ENCODE data around the gene OXT. TPM values are rescaled to one million over a fixed set of nuclear protein-coding genes. Genes with fewer than 3 reads are reported as not detected.

Gene OXT
- total and polyA plus RNA-seq, 2 donors (not counting 3 experiments of a cell fraction or from before 2014, with no cell fraction given): not detected

DNA sequence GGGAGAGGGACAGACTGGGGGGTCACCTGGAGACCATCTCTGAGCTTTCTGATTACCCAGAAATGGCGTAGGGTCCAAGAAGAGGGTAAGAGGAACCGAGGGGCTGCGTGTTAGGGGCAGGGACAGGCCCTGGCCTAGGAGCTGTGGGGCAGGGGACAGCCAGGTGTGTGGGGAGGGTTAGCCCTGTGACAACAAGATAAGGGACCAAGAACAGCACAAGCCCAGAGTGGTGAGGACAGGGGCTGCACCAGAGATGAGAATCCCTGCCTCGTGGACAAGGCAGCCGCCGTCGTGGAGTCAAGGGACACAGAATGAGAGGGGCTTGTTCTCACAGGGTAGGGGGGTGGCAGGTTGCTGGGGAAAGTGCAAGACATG lies 13.6 kb downstream of the OXT start:
- intact Hi-C loops (cut with micrococcal nuclease) (no loop called here), dilution Hi-C loops (cut with MboI; ENCODE audit: extremely low pct_ligation_motif_present, low sequenced_read_pairs) (no loop called here)
- ChIA-PET POLR2A (no interaction called here), CTCF (no interaction called here)
- TF ChIP-seq MYC (IDR thresholded peaks at IDR 0.05; ENCODE audit: low read depth, low read length) (no peak), FOS (IDR thresholded peaks at IDR 0.05; ENCODE audit: borderline replicate concordance, insufficient read depth, low read length) (no peak), EZH2 (IDR thresholded peaks at IDR 0.05; ENCODE audit: borderline replicate concordance, low read depth, low read length, severe bottlenecking) (no peak), GATA2 (IDR thresholded peaks at IDR 0.05; ENCODE audit: insufficient read depth, insufficient read length, low read depth, low read length) (no peak), POLR2AphosphoS5 (IDR thresholded peaks at IDR 0.05; ENCODE audit: insufficient read depth, low read depth, low read length) (no peak), POLR2A (IDR thresholded peaks at IDR 0.05; ENCODE audit: low read depth, low read length) (no peak), JUN (IDR thresholded peaks at IDR 0.05; ENCODE audit: borderline replicate concordance, insufficient read depth, insufficient read length, low read depth) (no peak)
- TF ChIP-seq, protein P1, sequence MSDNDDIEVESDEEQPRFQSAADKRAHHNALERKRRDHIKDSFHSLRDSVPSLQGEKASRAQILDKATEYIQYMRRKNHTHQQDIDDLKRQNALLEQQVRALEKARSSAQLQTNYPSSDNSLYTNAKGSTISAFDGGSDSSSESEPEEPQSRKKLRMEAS (IDR thresholded peaks at IDR 0.05; ENCODE audit: insufficient read depth, insufficient read length): no peak
- TF ChIP-seq, protein P2, sequence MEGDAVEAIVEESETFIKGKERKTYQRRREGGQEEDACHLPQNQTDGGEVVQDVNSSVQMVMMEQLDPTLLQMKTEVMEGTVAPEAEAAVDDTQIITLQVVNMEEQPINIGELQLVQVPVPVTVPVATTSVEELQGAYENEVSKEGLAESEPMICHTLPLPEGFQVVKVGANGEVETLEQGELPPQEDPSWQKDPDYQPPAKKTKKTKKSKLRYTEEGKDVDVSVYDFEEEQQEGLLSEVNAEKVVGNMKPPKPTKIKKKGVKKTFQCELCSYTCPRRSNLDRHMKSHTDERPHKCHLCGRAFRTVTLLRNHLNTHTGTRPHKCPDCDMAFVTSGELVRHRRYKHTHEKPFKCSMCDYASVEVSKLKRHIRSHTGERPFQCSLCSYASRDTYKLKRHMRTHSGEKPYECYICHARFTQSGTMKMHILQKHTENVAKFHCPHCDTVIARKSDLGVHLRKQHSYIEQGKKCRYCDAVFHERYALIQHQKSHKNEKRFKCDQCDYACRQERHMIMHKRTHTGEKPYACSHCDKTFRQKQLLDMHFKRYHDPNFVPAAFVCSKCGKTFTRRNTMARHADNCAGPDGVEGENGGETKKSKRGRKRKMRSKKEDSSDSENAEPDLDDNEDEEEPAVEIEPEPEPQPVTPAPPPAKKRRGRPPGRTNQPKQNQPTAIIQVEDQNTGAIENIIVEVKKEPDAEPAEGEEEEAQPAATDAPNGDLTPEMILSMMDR (IDR thresholded peaks at IDR 0.05; ENCODE audit: extremely low read depth in 1 of 2, insufficient read depth in 1 of 2, low read depth in 1 of 2, low read length in 2 of 2): no peak
- Histone ChIP-seq H3K9me3 (replicated peaks; ENCODE audit: control insufficient read depth, insufficient read depth, low read length) (no peaks in the 10 kb centered on the region), H3K27me3 (ENCODE audit: control insufficient read depth in 2 of 2, insufficient read depth in 2 of 2, low read length in 2 of 2) (peaks cover 28 to 34% of the 10 kb centered on the region in 2 experiments), H3K36me3 (ENCODE audit: control insufficient read depth in 2 of 2, extremely low read depth in 1 of 2, insufficient read depth in 2 of 2, low read length in 2 of 2) (no peaks in the 10 kb centered on the region), H4K20me1 (replicated peaks; ENCODE audit: control insufficient read depth, extremely low read depth, insufficient read depth, low read length) (no peaks in the 10 kb centered on the region), H3K4me2 (ENCODE audit: insufficient read depth, low read length) (no peak overlapping the region), H3K9ac (replicated peaks; ENCODE audit: extremely low read depth, insufficient read depth, low read length) (no peak overlapping the region), H3K27ac (ENCODE audit: insufficient read depth, low read depth, low read length) (no peak overlapping the region), H3K9me1 (replicated peaks; ENCODE audit: control insufficient read depth, extremely low read depth, insufficient read depth, low read length) (no peaks in the 10 kb centered on the region), H3K4me1 (ENCODE audit: control insufficient read depth, extremely low read depth, insufficient read depth, low read length) (peaks cover 2% of the 10 kb centered on the region), H3K4me3 (replicated peaks in 1 of 3; ENCODE audit: insufficient read depth in 1 of 3, low read depth in 1 of 3, low read length in 3 of 3) (no peak overlapping the region), H2AFZ (ENCODE audit: low read depth, low read length) (no peak overlapping the region), H3K79me2 (ENCODE audit: control insufficient read depth, insufficient read depth, low read length) (no peaks in the 10 kb centered on the region)
- BruUV-seq (replicated peaks): no TSS peak
- DNase-seq (ENCODE audit: low read depth, low spot score) (no peak), FAIRE-seq (no peak)

All from endothelial cell of umbilical vein (primary cell).